PC-3 (cell line): ENCODE results near the gene BACH2. TPM values are rescaled to one million over a fixed set of nuclear protein-coding genes. Genes with fewer than 3 reads are reported as not detected.

Experiments
- ATAC-seq: fragments of 200-7000 bp; cut with Tn5 transposase; 2 replicates; pipeline ENCODE4 v1.9.1; 2020; ENCODE audit warnings: mild to moderate bottlenecking, moderate library complexity
- BruUV-seq: library from RNA; stranded (reverse); fragments of 400-500 nt; replicated peaks from 2 replicates; lab custom pipeline; 2021; lab: Mats Ljungman, UMichigan
- CTCF ChIA-PET: fragments of 300-600 bp; sonication (Branson Sonifier 250); formaldehyde crosslinking; loops from one replicate; lab custom pipeline; 2022; ENCODE audit warnings: antibody characterized with exemption; lab: Charles Lee
- POLR2A ChIA-PET: fragments of 300-600 bp; sonication (Branson Sonifier 250); formaldehyde crosslinking; loops from one replicate; lab custom pipeline; 2022; ENCODE audit warnings: antibody characterized with exemption; ENCODE audit not compliant: unreplicated experiment; lab: Charles Lee
- DNase-seq: peaks from one replicate; pipeline ENCODE4 v3.0.0-alpha.2; 2015
- H2AFZ ChIP-seq: fragments of 300-600 bp; sonication (generic); 2 replicates; pipeline ENCODE4 v1.6.0; 2016; ENCODE audit warnings: antibody characterized with exemption, low read length
- H3F3A ChIP-seq: fragments of 300-600 bp; sonication (generic); one replicate; pipeline ENCODE4 v1.6.0; 2017; ENCODE audit warnings: antibody characterized with exemption, low read length, control low read depth, mild to moderate bottlenecking; ENCODE audit not compliant: unreplicated experiment
- H3K27ac ChIP-seq: fragments of 300-600 bp; sonication (generic); 2 replicates; pipeline ENCODE4 v1.5.1; 2016; ENCODE audit warnings: mild to moderate bottlenecking, low read length
- H3K27me3 ChIP-seq: fragments of 300-600 bp; sonication (generic); 2 replicates; pipeline ENCODE4 v1.6.1; 2016; ENCODE audit warnings: low read length, mixed read lengths
- H3K36me3 ChIP-seq: fragments of 300-600 bp; sonication (generic); 2 replicates; pipeline ENCODE4 v1.6.1; 2016; ENCODE audit warnings: low read depth, mixed run types, low read length, mixed read lengths
- H3K4me1 ChIP-seq: fragments of 300-600 bp; sonication (generic); 2 replicates; pipeline ENCODE4 v1.5.1; 2016; ENCODE audit warnings: low read length; ENCODE audit not compliant: insufficient read depth
- H3K4me2 ChIP-seq: fragments of 300-600 bp; sonication (generic); 2 replicates; pipeline ENCODE4 v1.6.0; 2016; ENCODE audit warnings: low read length
- H3K4me3 ChIP-seq: fragments of 300-600 bp; sonication (generic); 2 replicates; pipeline ENCODE4 v1.5.1; 2016; ENCODE audit warnings: mild to moderate bottlenecking, low read length, mixed read lengths
- H3K79me2 ChIP-seq: fragments of 300-600 bp; sonication (generic); 2 replicates; pipeline ENCODE4 v1.6.1; 2017; ENCODE audit warnings: low read length, mixed read lengths
- H3K9ac ChIP-seq: fragments of 300-600 bp; sonication (generic); 2 replicates; pipeline ENCODE4 v1.6.0; 2016; ENCODE audit warnings: mild to moderate bottlenecking, low read length
- H3K9me2 ChIP-seq: fragments of 300-600 bp; sonication (generic); replicated peaks from 2 replicates; pipeline ENCODE4 v1.6.1; 2016; ENCODE audit warnings: mixed run types, low read length, mixed read lengths
- H3K9me3 ChIP-seq: fragments of 300-600 bp; sonication (generic); 2 replicates; pipeline ENCODE4 v1.6.1; 2016; ENCODE audit warnings: low read length, mixed read lengths
- H4K20me1 ChIP-seq: fragments of 300-600 bp; sonication (generic); 2 replicates; pipeline ENCODE4 v1.6.1; 2016; ENCODE audit warnings: low read length, mixed read lengths
- EZH2 ChIP-seq: fragments of 300-600 bp; sonication (generic); IDR thresholded peaks from one replicate; pipeline ENCODE4 v1.6.1; 2017; ENCODE audit warnings: antibody characterized with exemption, mild to moderate bottlenecking, low read length; ENCODE audit not compliant: unreplicated experiment
- EZH2phosphoT487 ChIP-seq: fragments of 300-600 bp; sonication (generic); IDR thresholded peaks from 2 replicates; pipeline ENCODE4 v1.6.1; 2018; ENCODE audit warnings: mild to moderate bottlenecking, antibody characterized with exemption, low read length, borderline replicate concordance
- intact Hi-C: fragments of 100-400 bp; cut with micrococcal nuclease; formaldehyde crosslinking; loops from 2 replicates; pipeline ENCODE4 v1.9.0; 2023
- total RNA-seq: library from RNA; depleted of rRNA; stranded (reverse); fragments of >200 nt; gene quantifications from 2 replicates; pipeline ENCODE4 v1.2.3, GENCODE V29; 2014
- TF ChIP-seq, protein P1 (sequence below): fragments of 300-600 bp; sonication (generic); conservative IDR thresholded peaks from 2 replicates; pipeline ENCODE4 v1.5.1; 2017; ENCODE audit warnings: antibody characterized with exemption, low read depth, mild to moderate bottlenecking, low read length

BACH2 gene
- total RNA-seq, 1 experiment from 2014 or later = 7.0 TPM

DNA sequence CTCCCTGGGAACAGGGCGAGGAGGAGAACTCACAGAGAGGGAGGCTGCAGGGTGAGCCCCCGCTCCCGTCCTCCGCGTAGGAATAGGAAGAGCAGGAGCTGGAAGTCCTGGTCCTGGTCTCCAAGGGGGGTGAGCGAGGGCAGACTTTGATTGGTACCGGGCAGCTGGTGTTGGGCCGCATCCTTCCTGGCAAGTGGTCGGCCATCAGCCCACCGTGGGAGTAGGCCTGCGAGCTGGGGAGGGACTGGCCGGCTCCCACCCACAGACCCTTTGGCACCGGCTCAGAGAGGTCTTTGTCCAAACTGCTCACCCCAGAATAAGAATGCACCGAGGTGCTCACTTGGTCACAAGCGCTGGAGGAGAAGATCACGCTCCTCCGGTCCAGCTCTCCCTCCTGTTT is 346.2 kb downstream of the BACH2 start:
- no peak overlapping the region for H3K4me3 ChIP-seq
- ATAC-seq (no peak), DNase-seq (no peak)
- POLR2A ChIA-PET = no interaction called here
- H3K9me2 ChIP-seq = no peaks in the 10 kb centered on the region
- BruUV-seq = no TSS peak
- H3K9me3 ChIP-seq = no peaks in the 10 kb centered on the region
- TF ChIP-seq EZH2 = no peak
- TF ChIP-seq, protein P1, sequence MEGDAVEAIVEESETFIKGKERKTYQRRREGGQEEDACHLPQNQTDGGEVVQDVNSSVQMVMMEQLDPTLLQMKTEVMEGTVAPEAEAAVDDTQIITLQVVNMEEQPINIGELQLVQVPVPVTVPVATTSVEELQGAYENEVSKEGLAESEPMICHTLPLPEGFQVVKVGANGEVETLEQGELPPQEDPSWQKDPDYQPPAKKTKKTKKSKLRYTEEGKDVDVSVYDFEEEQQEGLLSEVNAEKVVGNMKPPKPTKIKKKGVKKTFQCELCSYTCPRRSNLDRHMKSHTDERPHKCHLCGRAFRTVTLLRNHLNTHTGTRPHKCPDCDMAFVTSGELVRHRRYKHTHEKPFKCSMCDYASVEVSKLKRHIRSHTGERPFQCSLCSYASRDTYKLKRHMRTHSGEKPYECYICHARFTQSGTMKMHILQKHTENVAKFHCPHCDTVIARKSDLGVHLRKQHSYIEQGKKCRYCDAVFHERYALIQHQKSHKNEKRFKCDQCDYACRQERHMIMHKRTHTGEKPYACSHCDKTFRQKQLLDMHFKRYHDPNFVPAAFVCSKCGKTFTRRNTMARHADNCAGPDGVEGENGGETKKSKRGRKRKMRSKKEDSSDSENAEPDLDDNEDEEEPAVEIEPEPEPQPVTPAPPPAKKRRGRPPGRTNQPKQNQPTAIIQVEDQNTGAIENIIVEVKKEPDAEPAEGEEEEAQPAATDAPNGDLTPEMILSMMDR = no peak
- CTCF ChIA-PET = interaction anchor here (3.1 kb wide), 1 partner anchor 10 kb away, joined by 22 read pairs; no protein-coding TSS in a partner anchor
- no peak overlapping the region for H3K4me2 ChIP-seq
- intact Hi-C loops = no loop called here
- peaks cover 4% of the 10 kb centered on the region for H3F3A ChIP-seq
- no peak overlapping the region for H3K27ac ChIP-seq
- H4K20me1 ChIP-seq = no peaks in the 10 kb centered on the region
- no peak overlapping the region for H3K9ac ChIP-seq
- H3K27me3 ChIP-seq = no peaks in the 10 kb centered on the region
- no peak overlapping the region for H2AFZ ChIP-seq
- H3K79me2 ChIP-seq = no peaks in the 10 kb centered on the region
- peaks cover 44% of the 10 kb centered on the region for H3K4me1 ChIP-seq
- H3K36me3 ChIP-seq = no peaks in the 10 kb centered on the region

DNA sequence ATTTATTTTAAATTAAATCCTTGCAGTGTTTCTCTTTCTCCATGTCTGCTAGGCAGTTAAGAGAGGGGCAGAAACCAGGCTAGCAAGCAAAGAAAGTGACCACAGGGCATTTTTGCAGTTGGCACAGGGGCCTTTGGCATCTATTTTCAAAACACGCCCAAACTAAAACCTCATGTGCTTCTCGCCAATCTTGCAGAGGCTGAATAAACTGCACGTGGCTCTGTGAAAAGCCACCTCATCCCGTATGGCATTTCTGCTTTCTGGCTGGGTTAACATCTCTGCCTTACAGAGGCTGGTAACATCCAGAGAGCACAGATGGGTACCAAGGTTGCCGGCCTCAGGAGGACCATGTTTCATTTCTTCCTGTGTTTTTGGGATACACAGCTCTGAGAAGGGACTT is 347.8 kb downstream of the BACH2 start:
- Histone ChIP-seq H3K9ac (no peak overlapping the region), H3K36me3 (no peaks in the 10 kb centered on the region), H3K4me1 (peaks cover 31% of the 10 kb centered on the region), H3K27me3 (no peaks in the 10 kb centered on the region), H3K79me2 (no peaks in the 10 kb centered on the region), H4K20me1 (no peaks in the 10 kb centered on the region), H3K4me2 (no peak overlapping the region), H3F3A (peaks cover 4% of the 10 kb centered on the region), H3K4me3 (no peak overlapping the region), H3K9me2 (no peaks in the 10 kb centered on the region), H3K27ac (no peak overlapping the region), H3K9me3 (no peaks in the 10 kb centered on the region), H2AFZ (no peak overlapping the region)
- intact Hi-C loops = loop anchor here (10.0 kb wide), 1 partner anchor 226 kb away; no protein-coding TSS in a partner anchor
- ATAC-seq = no peak
- ChIA-PET POLR2A (no interaction called here), CTCF (no interaction called here)
- no TSS peak for BruUV-seq
- no peak for DNase-seq
- TF ChIP-seq EZH2 (no peak), EZH2phosphoT487 (no peak)
- TF ChIP-seq, protein P1 = no peak

DNA sequence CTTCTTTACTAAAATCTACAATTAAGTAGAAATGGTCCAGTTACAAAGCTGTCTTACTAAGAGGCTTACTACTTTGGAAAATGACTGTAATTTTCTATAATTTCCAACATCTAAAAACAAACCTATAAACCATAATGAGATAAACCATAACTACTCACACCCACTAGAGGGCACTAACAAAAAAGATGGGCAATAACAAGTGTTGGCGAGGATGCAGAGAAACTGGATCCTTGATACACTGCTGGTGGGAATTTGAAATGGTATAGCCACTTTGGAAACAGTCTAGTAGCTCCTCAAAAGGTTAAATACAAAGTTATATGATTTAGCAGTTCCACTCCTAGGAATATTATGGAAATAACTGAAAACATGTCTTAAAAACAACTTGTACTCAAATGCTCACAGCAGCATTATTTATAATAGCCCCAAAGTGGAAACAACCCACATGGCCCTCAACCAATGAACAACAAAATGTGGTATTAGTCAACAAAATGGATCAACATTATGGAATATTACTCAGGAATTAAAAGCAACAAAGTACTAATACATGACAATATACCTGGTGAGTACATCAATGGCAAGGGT is 351.7 kb downstream of the BACH2 start:
- TF ChIP-seq, protein P1 = peak; percentile 67
- TF ChIP-seq EZH2phosphoT487 = no peak
- TF ChIP-seq EZH2 = no peak
- Histone ChIP-seq H3K79me2 (no peaks in the 10 kb centered on the region), H3K27ac (no peak overlapping the region), H4K20me1 (no peaks in the 10 kb centered on the region), H3K9me3 (no peaks in the 10 kb centered on the region), H3K4me2 (no peak overlapping the region), H3K4me1 (peaks cover 13% of the 10 kb centered on the region), H3K36me3 (no peaks in the 10 kb centered on the region), H3K9ac (no peak overlapping the region), H3F3A (no peaks in the 10 kb centered on the region), H3K9me2 (no peaks in the 10 kb centered on the region), H3K4me3 (no peak overlapping the region), H3K27me3 (no peaks in the 10 kb centered on the region), H2AFZ (no peak overlapping the region)
- BruUV-seq = no TSS peak
- intact Hi-C loops = loop anchor here (5.0 to 10.0 kb wide), 4 partner anchors 142 to 422 kb away; partner anchors contain the start of gene BACH2
- ChIA-PET POLR2A (no interaction called here), CTCF (no interaction called here)
- peak; percentile 26 for DNase-seq
- no peak for ATAC-seq
